ENCODE measurements around the gene KDM7A.

Gene KDM7A

DNA sequence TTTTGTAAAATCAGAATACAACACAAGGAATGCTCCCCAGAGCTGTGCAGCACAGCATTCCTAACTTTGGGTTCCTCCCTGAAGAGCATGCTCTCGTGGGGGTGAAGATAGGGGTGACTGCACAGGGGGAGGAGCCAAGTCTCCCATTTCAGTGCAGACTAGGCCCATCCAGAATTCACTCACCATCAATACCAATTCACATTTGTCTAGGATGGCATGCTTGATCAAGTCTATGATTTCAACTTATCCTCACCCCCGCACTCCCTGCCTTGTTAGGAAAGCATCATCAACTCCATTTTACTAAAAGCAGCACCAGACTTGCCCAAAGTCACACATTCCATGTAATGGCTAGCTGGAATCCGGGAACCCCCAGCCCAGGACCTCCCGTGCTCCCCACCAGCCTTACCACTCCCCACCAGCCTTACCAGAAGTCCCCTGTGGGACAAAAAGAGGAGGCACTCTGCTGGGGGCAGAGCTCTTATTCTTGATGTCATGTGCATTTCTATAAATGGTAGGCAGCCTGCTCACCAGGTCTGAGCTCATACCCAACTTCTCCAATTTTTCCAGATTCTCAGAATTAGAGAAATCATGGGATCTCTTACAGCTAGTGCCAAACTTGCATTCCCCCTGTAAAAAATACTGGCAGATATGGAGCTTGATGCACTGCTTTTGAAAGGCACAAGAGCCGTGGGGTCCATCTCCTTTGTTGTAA is 120.2 kb downstream of the KDM7A start:
- DNase-seq (ENCODE audit: low read depth in 2 of 2) = no peak

DNA sequence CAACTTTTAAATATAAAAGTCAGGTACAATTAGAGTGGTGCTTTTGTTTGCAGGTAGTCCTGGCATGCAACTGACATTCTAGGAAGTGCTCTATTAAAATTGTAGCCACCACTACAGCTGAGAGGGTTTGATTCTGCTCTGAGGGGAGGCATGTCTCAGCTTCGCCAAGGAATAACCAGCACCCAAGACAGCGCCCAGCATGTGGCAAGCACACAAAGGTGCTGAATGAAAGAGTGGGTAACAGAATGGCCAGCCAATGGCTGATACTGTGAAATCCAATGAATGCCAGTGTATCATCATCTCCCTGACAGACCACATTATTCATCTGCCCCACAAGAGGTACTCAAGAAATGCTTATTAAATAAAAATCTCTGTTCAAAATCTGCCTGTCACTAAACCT is 121.0 kb downstream of the KDM7A start:
- DNase-seq (ENCODE audit: low read depth in 2 of 2) = no peak

DNA sequence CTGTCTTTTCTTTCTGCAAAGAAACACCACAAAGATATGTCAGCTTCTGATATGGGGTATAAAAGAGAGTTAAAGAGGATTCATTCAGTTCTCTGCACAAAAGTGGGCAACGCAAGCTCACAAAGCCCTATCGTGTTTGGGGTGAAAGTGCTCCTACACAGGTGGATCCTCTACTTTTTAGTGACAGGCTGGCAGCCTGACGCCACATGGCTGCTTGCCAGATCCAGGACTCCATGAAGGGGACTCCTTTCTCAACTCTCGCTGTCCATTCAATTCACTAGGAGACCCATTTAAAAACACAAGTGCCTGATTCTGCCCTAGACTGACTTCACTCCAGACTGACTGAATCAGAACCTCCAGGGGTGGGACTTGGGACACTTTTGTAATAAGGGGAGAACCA is 122.0 kb downstream of the KDM7A start:
- no peak for DNase-seq (ENCODE audit: low read depth in 2 of 2)

DNA sequence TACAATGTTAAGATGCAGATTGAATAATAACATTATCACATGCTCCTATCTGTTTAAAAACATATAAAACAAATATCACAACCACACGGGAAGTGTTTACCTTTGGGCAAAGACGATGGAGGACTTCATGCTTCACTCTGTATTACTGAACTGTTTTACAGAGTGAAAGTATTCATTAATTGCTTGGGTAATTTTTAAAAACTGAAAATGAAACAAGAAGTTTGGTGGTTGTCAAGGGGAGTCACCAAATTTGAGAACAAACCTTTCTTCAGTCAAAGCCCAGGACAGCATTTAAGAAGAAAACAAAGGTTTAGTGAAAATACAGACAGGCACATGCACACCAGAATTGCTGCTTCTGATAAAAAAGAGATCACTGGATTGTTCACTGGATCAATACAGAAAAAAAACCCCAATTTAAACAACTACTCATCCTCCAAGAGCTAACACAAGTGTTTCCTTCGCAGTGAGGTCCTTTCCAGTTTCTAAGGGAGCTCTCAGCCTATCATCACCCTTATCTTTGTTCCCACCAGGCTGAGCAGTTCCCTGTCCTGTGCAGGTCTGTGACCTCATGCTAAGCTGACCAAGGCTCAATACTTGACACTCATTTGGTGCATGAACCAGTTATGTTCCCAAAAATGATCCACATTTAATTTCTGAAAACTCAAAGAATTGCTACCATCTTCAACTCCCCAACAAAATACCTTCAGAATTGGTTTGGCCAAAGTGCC is 122.8 kb downstream of the KDM7A start:
- no peak for DNase-seq (ENCODE audit: low read depth in 2 of 2)

DNA sequence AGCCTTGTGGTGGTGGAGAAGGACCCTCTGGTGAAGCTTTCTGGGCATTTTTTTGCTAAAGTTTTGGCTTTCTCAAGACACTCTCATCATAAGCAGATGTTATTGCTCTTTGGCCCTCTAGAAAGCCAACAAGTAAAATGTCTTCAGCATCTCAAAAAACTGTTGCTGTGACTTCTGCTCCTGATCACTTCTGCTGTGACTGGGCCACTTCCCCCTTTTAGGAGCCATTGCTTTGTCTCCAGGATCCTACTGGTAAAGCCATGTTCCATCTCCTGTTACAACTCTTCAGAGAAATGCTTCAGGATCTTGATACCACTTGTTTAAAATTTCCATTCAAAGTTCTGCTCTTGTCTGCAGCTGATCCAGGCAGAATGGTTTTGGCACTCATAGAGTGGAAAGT is 125.0 kb downstream of the KDM7A start:
- no peak for DNase-seq (ENCODE audit: low read depth in 2 of 2)

DNA sequence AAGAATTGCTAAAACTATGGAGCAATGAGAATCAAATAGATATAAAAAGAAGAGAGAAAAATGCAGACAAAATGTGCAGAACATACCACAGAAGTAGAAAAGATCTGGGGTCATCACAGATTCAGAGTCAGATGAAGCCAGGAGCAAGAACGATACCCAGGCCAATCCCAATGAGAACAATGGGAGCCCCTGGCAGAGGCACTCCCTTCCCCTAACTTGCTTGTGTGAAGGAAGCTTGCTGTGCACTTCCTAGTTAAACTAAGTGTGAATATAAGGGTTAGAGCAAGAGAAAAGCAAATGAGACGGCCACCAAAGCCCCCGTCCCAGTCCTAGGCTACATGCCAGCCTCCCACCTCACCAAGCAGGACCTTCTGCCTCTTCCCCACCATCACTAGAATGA is 126.7 kb downstream of the KDM7A start:
- no peak for DNase-seq (ENCODE audit: low read depth in 2 of 2)

DNA sequence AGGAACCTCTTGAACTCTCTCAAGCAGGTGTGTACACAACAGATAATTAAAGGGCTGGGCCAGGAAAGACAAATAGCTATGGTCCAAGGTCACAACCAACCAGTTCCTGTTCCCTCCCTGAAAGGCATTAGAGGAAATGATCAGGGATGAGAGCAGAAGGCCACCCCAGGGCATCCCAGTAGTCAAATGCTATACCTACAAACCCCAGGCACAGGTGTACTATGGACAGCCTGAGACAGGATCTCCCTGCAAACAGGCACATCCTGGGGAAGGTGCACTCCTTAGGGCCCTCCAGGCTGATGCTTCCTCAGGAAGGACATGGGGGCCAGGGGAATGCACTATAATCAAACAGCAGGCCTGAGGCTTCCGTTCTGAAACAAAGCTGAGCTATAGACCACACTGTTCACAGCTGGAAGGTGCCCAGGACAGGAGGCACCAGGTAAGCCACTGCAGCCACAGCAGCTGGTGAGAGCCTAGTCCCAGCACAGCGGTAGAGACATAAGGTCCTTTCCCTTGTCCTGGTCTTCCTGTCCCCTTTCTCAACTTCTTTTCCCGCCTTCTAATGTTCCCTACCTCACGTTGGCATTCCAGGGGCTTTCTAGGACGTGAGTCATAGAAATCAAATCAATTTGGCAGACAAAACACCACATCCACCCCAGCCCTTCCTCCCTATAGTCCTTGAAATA is 127.3 kb downstream of the KDM7A start:
- no peak for DNase-seq (ENCODE audit: low read depth in 2 of 2)

DNA sequence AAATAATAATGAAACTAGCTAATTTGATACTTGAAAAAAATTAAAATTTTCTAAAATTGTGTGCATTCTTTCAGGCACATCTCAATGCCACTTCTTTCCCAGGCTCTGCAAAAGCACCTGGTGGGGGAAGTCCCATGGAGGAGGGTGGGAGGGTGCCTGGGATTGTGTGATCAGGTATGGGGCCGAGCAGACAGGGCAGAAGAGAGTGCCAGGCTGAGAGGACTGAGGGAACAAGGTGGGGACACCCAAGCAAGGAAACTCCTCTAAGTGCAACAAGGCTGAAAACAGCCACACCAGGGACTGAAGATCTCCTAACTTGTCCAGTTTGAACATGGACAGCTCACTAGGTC is 127.8 kb downstream of the KDM7A start:
- DNase-seq (ENCODE audit: low read depth in 2 of 2) = no peak

DNA sequence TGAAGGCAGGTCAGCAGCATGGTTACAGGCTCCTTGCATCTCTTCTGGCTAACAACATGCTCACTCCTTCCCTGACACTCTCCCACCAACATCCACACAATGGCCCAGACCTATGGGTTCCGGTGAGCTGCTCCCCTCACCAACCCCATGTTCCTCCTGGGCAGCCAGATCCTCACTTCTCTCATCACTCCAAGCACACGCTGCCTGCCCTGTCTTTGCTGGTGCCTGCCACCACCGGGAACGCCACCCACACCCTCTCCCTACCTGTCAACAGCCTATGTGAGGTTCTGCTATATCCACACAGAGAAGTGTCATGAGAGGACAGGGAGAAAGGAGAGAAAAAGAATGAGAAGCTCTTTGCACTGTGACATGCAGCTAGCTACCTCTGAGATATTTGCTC is 128.6 kb downstream of the KDM7A start:
- DNase-seq (ENCODE audit: low read depth in 2 of 2) = no peak

DNA sequence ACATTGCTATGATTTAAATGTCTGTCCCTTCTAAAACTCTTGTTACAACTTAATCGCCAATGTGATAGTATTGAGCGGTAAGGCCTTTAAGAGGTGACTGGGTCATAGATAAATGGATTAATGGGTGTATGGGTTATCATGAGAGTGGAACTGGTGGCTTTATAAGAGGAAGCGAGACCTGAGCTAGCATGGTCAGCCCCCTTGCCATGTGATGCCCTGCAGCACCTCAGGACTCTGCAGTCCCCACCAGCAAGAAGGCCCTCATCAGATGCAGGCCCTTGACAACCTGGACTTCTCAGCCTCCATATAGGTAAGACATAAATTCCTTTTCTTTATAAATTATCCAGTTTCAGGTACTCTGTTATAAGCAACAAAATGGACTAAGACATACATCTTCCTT is 129.6 kb downstream of the KDM7A start:
- DNase-seq (ENCODE audit: low read depth in 2 of 2) = no peak

DNA sequence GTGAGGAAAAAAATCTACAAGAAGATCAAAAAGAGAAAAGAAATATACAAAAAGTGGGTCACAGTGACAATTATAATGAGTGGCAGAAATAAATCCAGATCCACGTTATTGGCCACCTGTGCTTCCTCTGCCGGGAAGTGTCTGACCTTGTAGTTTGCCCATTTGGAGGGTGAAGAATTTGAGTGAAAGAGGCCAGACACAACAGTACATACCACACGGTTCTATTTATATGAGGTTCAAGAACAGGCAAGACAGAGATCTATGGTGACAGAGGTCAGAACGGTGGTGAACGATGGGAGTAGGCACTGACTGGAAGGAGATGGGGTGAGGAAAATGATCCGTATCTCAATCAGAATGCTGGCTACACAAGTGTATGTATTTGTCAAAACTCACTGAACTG is 131.1 kb downstream of the KDM7A start:
- no peak for DNase-seq (ENCODE audit: low read depth in 2 of 2)

DNA sequence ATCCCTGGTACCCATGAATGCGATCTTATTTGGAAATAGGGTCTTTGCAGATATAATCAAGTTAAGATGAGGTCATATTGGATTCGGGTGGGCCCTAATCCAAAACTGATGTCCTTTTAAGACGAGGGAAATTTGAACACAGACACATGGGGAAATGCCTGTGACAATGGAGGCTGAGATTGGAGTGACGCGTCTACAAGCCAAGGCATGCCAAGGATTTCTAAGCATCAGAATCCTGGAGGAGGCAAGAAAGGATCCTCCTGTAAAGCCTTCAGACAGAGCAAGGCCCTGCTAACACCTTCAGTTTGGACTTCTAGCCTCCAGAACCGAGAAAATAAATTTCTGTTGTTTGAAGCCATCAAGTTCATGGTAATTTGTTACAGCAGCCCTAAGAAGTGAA is 132.5 kb downstream of the KDM7A start:
- no peak for DNase-seq (ENCODE audit: low read depth in 2 of 2)

DNA sequence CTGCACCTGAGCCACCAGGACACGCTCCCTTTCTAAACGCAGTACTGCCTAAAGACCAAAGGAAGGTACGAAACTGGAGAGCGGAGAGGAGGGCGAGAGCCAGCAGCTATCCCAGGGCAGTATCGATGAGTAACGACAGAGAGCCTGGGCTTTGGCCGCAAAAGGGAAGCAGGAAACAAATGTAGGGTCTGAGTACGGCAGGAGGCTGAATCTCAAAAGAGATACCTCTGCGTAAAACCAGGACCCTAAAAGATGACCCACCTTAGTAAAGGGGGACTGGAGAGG is 134.5 kb downstream of the KDM7A start:
- no peak for DNase-seq (ENCODE audit: low read depth in 2 of 2)

DNA sequence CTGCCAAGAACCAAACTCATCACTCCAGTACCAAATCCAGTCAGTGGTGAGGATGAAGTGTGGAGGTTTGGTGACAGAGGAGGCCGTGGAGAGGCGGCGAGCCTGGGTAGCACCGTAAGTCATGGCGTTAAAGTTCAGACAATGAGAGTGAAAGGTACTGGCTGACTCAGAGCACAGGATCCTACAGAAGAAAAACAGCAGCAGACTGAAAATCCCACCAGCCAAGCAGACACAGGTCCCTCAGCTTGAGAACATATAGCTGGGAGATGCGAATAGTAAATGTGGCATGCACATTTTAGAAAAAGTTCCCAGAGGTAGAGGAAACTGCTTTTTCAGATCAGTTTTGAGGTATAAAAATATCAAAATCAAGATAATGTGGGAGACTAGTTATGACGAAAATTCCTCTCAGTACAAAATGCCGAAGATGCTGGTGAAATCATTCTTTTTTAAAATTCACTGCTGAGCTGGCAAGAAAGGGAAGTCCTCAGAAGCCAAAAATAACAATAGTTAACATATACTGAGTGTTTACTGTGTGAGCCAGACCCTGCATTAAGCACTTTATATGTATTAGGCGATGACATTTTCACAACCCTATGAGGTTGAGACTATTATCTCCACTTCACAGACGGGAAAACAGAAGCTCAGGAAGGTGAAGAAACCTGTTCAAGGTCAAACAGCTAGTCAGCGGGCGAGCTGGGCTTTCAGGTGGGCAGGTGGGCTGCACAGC is 135.0 kb downstream of the KDM7A start:
- DNase-seq (ENCODE audit: low read depth in 2 of 2) = no peak

DNA sequence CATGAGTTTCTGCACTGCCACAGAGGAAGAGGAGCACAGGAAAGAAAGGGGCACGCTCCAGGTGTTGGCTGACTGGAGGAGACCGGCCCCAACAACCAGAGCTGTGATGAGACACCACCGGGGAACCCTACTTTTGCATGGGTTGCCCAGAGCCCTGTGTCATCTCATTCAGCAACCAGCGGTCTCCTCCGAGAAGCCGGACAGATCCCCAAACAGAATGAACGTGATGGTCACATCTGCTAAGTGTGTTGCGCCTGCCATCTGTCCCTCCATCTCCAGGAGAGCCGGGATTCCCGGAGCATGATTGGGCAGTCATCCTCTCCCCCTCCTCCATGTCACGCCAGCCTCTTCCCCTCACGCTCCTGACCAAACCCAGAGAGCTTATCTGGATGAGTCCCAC is 136.9 kb downstream of the KDM7A start:
- no peak for DNase-seq (ENCODE audit: low read depth in 2 of 2)

DNA sequence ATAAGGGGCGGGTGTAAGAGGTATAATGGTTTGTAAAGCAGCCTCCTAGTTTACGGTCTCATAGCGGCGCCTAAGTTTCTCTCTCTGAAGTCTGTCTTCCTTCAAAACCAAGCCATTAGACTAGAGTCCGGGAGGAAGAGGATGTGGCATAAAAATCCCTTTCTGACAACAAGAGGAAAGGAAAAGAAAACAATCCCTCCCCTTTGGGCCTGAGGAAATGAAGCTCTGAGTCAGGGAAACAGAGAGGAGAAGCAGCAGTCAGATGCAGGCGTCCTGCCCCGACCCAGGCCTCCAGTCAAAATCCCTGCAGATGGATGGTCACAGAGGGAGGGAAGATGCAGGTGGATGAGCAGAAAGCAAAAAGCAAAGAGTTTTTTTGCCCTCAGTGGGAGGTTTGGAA is 137.7 kb downstream of the KDM7A start:
- DNase-seq (ENCODE audit: low read depth in 2 of 2) = no peak

DNA sequence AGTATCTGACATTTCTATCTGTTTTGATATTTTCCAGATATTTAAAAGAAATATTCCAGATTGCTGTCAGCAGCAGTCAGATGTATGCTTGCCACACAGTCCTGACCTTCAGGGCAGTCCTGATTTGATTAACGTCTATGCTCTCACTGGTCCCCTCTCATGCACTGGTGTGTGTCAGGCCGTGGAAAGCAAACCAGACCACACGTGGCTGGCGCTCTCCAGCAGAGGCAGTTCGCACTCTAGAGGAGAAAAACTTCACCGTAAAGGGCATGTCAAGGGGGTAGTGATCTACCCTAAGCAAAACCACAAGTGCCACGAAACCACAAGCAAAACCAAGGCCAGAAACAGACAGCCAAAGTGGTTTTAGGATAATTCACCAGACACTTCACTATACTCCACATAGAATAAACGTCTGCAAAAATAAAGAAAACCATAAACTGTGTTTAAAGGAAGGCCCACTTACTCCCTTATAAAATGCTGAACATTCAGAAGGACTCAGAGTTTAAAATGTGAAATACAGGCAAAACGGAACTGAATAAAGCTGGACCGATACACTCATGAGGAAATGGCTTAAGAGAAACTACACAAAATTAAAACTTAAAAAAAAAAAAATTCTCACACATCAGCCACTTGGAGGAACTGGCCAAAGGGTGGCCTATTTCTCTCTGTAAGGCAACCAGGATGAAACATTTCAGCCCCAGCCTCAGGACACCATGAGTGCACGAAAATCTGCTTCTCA is 140.4 kb downstream of the KDM7A start:
- no peak for DNase-seq (ENCODE audit: low read depth in 2 of 2)

DNA sequence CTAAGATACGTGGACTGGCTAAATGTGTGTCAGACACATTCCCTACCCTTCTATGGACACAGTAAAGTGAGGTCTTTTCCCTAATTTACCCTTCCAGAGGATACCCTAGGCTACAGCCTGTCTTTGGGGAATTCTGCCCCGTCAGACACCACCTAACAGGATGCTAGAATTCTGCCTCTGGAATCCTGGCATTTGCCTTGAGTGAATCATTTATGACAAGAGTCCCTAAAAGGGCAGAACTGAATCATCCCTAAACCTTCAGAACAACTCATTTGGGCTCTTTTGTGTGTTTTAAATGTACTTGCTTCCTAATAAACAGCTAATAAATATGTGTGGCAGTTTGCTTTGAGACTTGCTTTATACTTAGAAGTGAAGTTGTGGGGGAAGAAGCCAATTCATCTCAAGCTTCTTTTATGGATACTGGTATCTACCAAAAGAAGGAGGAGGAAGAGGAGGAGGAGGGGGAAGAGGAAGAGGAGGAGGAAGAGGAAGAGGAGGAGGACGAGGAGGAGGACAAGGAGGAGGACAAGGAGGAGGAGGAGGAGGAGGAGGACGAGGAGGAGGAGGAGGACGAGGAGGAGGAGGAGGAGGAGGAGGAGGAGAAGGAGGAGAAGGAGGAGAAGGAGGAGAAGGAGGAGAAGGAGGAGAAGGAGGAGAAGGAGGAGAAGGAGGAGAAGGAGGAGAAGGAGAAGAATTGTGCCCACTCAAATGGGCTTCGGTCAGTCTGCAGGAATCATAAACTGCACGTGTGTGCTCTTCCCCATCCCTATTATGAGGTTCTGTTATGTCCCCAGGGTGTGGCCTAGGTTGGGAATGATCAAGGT is 141.2 kb downstream of the KDM7A start:
- no peak for DNase-seq (ENCODE audit: low read depth in 2 of 2)

All from stimulated activated CD4-positive, alpha-beta T cell treated with anti-CD3 and anti-CD28 coated beads, Interleukin-12 subunit alpha, Interleukin-12 subunit beta, amount 100 ng/mL, for 24 hours (primary cell).